SK-N-SH treated with all-trans-retinoic acid at 6 μM for 48 hours (cell line): ENCODE results near the gene HMGB4.

Source experiments
- ATAC-seq: fragments of 200-7000 bp; cut with Tn5 transposase; 3 replicates; pipeline ENCODE4 v1.9.1; 2020; ENCODE audit warnings: mild to moderate bottlenecking, moderate library complexity
- BACH2 ChIP-seq: fragments of 250-450 bp; sonication (Bioruptor Pico); IDR thresholded peaks from 2 replicates; pipeline ENCODE4 v1.9.0; 2021; ENCODE audit warnings: mild to moderate bottlenecking, borderline replicate concordance
- CREB5 ChIP-seq: fragments of 250-450 bp; sonication (Bioruptor Pico); IDR thresholded peaks from 2 replicates; pipeline ENCODE4 v1.5.1; 2020; ENCODE audit warnings: low read depth, mild to moderate bottlenecking, moderate library complexity
- CSRNP3 ChIP-seq: fragments of 250-450 bp; sonication (Bioruptor Pico); IDR thresholded peaks from 2 replicates; pipeline ENCODE4 v1.5.1; 2021; ENCODE audit warnings: mild to moderate bottlenecking, moderate library complexity
- ESRRG ChIP-seq: fragments of 250-450 bp; sonication (Bioruptor Pico); IDR thresholded peaks from 2 replicates; pipeline ENCODE4 v1.6.1; 2021; ENCODE audit warnings: mild to moderate bottlenecking
- ISL1 ChIP-seq: fragments of 250-450 bp; sonication (Bioruptor Pico); IDR thresholded peaks from 2 replicates; pipeline ENCODE4 v2.1.2; 2022; ENCODE audit warnings: mild to moderate bottlenecking, moderate library complexity
- OSR1 ChIP-seq: fragments of 250-450 bp; sonication (Bioruptor Pico); IDR thresholded peaks from 2 replicates; pipeline ENCODE4 v1.8.0; 2022; ENCODE audit warnings: moderate library complexity, mild to moderate bottlenecking, inconsistent platforms
- POU6F1 ChIP-seq: fragments of 250-450 bp; sonication (Bioruptor Pico); IDR thresholded peaks from 2 replicates; pipeline ENCODE4 v1.8.0; 2021; ENCODE audit warnings: low read depth, mild to moderate bottlenecking, moderate library complexity, borderline replicate concordance
- PPARA ChIP-seq: fragments of 250-450 bp; sonication (Bioruptor Pico); IDR thresholded peaks from 2 replicates; pipeline ENCODE4 v1.5.0; 2020; ENCODE audit warnings: mild to moderate bottlenecking, borderline replicate concordance
- RARB ChIP-seq: fragments of 250-450 bp; sonication (Bioruptor Pico); IDR thresholded peaks from 2 replicates; pipeline ENCODE4 v1.8.0; 2021; ENCODE audit warnings: mild to moderate bottlenecking, moderate library complexity
- SNAI2 ChIP-seq: fragments of 250-450 bp; sonication (Bioruptor Pico); IDR thresholded peaks from 2 replicates; pipeline ENCODE4 v1.5.0; 2020; ENCODE audit warnings: mild to moderate bottlenecking, moderate library complexity
- TCF4 ChIP-seq: fragments of 250-450 bp; sonication (Bioruptor Pico); IDR thresholded peaks from 2 replicates; pipeline ENCODE4 v1.8.0; 2021; ENCODE audit warnings: mild to moderate bottlenecking, moderate library complexity, borderline replicate concordance
- TOX ChIP-seq: fragments of 250-450 bp; sonication (Bioruptor Pico); IDR thresholded peaks from 2 replicates; pipeline ENCODE4 v1.8.0; 2021; ENCODE audit warnings: mild to moderate bottlenecking, moderate library complexity, borderline replicate concordance
- TSHZ2 ChIP-seq: fragments of 250-450 bp; sonication (Bioruptor Pico); IDR thresholded peaks from 2 replicates; pipeline ENCODE4 v1.5.0; 2020; ENCODE audit warnings: mild to moderate bottlenecking, moderate library complexity
- ZC3H10 ChIP-seq: fragments of 250-450 bp; sonication (Bioruptor Pico); IDR thresholded peaks from 2 replicates; pipeline ENCODE4 v1.5.1; 2021; ENCODE audit warnings: mild to moderate bottlenecking, moderate library complexity
- ZFP3 ChIP-seq: fragments of 250-450 bp; sonication (Bioruptor Pico); IDR thresholded peaks from 2 replicates; pipeline ENCODE4 v1.5.0; 2020; ENCODE audit warnings: mild to moderate bottlenecking, moderate library complexity
- ZFP30 ChIP-seq: fragments of 450-650 bp; formaldehyde crosslinking; IDR thresholded peaks from 2 replicates; pipeline ENCODE4 v1.5.0; 2022; ENCODE audit warnings: mild to moderate bottlenecking, moderate library complexity
- ZNF565 ChIP-seq: fragments of 450-650 bp; formaldehyde crosslinking; conservative IDR thresholded peaks from 2 replicates; pipeline ENCODE4 v1.5.0; 2020; ENCODE audit warnings: low read depth, mild to moderate bottlenecking, moderate library complexity
- ZNF70 ChIP-seq: fragments of 450-650 bp; formaldehyde crosslinking; IDR thresholded peaks from 2 replicates; pipeline ENCODE4 v1.5.0; 2020; ENCODE audit warnings: mild to moderate bottlenecking, moderate library complexity
- ZNF8 ChIP-seq: fragments of 450-650 bp; formaldehyde crosslinking; IDR thresholded peaks from 2 replicates; pipeline ENCODE4 v1.5.0; 2020; ENCODE audit warnings: mild to moderate bottlenecking, moderate library complexity

Gene HMGB4

GRCh38 chr1:33818071-33818470, 45.8 kb upstream of the HMGB4 start:
- TF ChIP-seq ZNF70 (CRISPR knock-in tag) (no peak), ZC3H10 (CRISPR knock-in tag) (no peak), ZNF565 (CRISPR knock-in tag) (no peak), BACH2 (CRISPR knock-in tag) (no peak), ZFP30 (no peak), ZFP3 (CRISPR knock-in tag) (no peak), TSHZ2 (no peak)
- no peak for ATAC-seq

GRCh38 chr1:33819290-33819912, 44.5 kb upstream of the HMGB4 start:
- TF ChIP-seq ISL1 (CRISPR knock-in tag) (no peak), CREB5 (CRISPR knock-in tag) (no peak), POU6F1 (CRISPR knock-in tag) (no peak), ZNF8 (no peak), ZNF70 (CRISPR knock-in tag) (no peak), ESRRG (CRISPR knock-in tag) (no peak), TOX (CRISPR knock-in tag) (no peak), PPARA (CRISPR knock-in tag) (no peak), SNAI2 (CRISPR knock-in tag) (no peak), ZFP3 (CRISPR knock-in tag) (no peak)
- ATAC-seq: no peak

GRCh38 chr1:33819913-33820311, 44.0 kb upstream of the HMGB4 start:
- no peak for TF ChIP-seq RARB (CRISPR knock-in tag)
- TF ChIP-seq TCF4: peak; percentile 98
- peak; percentile 84 for TF ChIP-seq TSHZ2

GRCh38 chr1:33820804-33821203, 43.1 kb upstream of the HMGB4 start:
- no peak for ATAC-seq
- TF ChIP-seq OSR1 (CRISPR knock-in tag) (no peak), ESRRG (CRISPR knock-in tag) (no peak), ZNF8 (no peak), CSRNP3 (CRISPR knock-in tag) (no peak), ZFP3 (CRISPR knock-in tag) (no peak)
- TF ChIP-seq, all 23 proteins: peak for 0

More at GRCh38 chr1:33819913-33820311, 44.0 kb upstream of the HMGB4 start:
- ATAC-seq: no peak; the same call in 2 of the 3 replicates
